ENCODE results near the gene EFNA5.
"Not testable (repeated sequence)": the region's sequence is repeated elsewhere in the genome, so short reads cannot be mapped to it uniquely, and the experiment has no call there.

Gene EFNA5

GRCh38 chr5:107517185-107518033 lies 153.3 kb downstream of the EFNA5 start:
- no peak for DNase-seq (ENCODE audit: low spot score)

GRCh38 chr5:107516452-107517184 lies 154.1 kb downstream of the EFNA5 start:
- no peak for DNase-seq (ENCODE audit: low spot score)

- no peak for DNase-seq (ENCODE audit: low spot score)
These were observed 155.1 kb downstream of the EFNA5 start for GRCh38 chr5:107515521-107516080.

GRCh38 chr5:107514305-107514704 lies 156.4 kb downstream of the EFNA5 start:
- no peak for DNase-seq (ENCODE audit: low spot score)

- no peak for DNase-seq (ENCODE audit: low spot score)
These were observed 157.2 kb downstream of the EFNA5 start for GRCh38 chr5:107513337-107514085.

- no peak for DNase-seq (ENCODE audit: low spot score)
These were observed 158.7 kb downstream of the EFNA5 start for GRCh38 chr5:107512029-107512428.

- DNase-seq (ENCODE audit: low spot score), result no peak
These were observed 160.6 kb downstream of the EFNA5 start for GRCh38 chr5:107510125-107510524.

- no peak for DNase-seq (ENCODE audit: low spot score)
These were observed 162.6 kb downstream of the EFNA5 start for GRCh38 chr5:107508097-107508496.

- no peak for DNase-seq (ENCODE audit: low spot score)
These were observed 164.8 kb downstream of the EFNA5 start for GRCh38 chr5:107505763-107506534.

GRCh38 chr5:107504424-107504823 lies 166.3 kb downstream of the EFNA5 start:
- no peak for DNase-seq (ENCODE audit: low spot score)

- DNase-seq (ENCODE audit: low spot score), result no peak
These were observed 168.1 kb downstream of the EFNA5 start for GRCh38 chr5:107502676-107503060.

- DNase-seq (ENCODE audit: low spot score), result no peak
These were observed 168.6 kb downstream of the EFNA5 start for GRCh38 chr5:107501965-107502675.

GRCh38 chr5:107500840-107501239 lies 169.9 kb downstream of the EFNA5 start:
- DNase-seq (ENCODE audit: low spot score), result no peak

- DNase-seq (ENCODE audit: low spot score), result no peak
These were observed 170.4 kb downstream of the EFNA5 start for GRCh38 chr5:107500347-107500746.

GRCh38 chr5:107499776-107500175 lies 171.0 kb downstream of the EFNA5 start:
- DNase-seq (ENCODE audit: low spot score), result no peak

GRCh38 chr5:107499237-107499636 lies 171.5 kb downstream of the EFNA5 start:
- DNase-seq (ENCODE audit: low spot score), result no peak

- no peak for DNase-seq (ENCODE audit: low spot score)
These were observed 174.3 kb downstream of the EFNA5 start for GRCh38 chr5:107496466-107496865.

GRCh38 chr5:107494129-107494528 lies 176.6 kb downstream of the EFNA5 start:
- not testable (repeated sequence) for DNase-seq (ENCODE audit: low spot score)

GRCh38 chr5:107487056-107487542 lies 183.6 kb downstream of the EFNA5 start:
- no peak for DNase-seq (ENCODE audit: low spot score)

- no peak for DNase-seq (ENCODE audit: low spot score)
These were observed 184.2 kb downstream of the EFNA5 start for GRCh38 chr5:107486489-107486888.

- DNase-seq (ENCODE audit: low spot score), result no peak
These were observed 185.6 kb downstream of the EFNA5 start for GRCh38 chr5:107485184-107485583.

All from left forelimb (tissue), 1 donor.